HG03575 (cell line): ENCODE data around the gene KRTAP13-2.

Experiments
- ATAC-seq: cut with Tn5 transposase; IDR thresholded peaks from one replicate; pipeline ENCODE4 v1.9.1; 2021; ENCODE audit not compliant: unreplicated experiment, insufficient number of reproducible peaks, low FRiP score; ENCODE audit errors: extremely low read depth

KRTAP13-2 gene

GRCh38 chr21:30332681-30333080 lies 39.4 kb downstream of the KRTAP13-2 start:
- ATAC-seq, result no peak

DNA sequence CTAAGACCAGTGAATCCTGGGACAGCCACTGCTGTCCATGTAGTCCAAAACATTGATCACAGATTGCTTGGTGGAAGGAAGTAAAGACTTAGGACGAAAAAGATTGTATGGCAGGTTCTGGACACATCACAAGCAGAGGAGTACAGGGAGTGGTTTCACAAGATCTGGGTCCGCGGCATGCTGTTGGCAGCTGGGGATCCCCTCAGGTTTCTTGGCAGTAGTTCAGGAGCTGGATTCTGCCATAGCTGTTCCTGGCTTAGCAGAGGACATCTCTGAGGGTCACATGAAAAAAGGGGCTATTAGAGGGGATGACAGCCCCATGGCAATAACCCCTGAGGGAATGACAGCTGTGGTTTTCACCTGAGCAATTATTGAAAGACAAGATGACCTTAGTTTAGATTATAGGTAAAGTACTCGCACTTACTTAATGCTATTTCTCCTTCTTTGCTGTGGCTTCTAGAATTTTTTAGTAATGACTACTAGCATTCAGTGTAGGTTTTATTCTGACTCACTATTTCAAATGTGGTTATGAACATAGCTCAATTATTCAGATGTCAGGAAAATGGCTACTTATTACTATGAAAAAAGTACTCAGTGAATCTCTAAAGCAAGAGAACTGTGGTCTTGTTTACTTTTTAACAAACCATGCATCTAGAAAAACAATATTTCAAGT lies 42.7 kb downstream of the KRTAP13-2 start:
- ATAC-seq, result no peak

DNA sequence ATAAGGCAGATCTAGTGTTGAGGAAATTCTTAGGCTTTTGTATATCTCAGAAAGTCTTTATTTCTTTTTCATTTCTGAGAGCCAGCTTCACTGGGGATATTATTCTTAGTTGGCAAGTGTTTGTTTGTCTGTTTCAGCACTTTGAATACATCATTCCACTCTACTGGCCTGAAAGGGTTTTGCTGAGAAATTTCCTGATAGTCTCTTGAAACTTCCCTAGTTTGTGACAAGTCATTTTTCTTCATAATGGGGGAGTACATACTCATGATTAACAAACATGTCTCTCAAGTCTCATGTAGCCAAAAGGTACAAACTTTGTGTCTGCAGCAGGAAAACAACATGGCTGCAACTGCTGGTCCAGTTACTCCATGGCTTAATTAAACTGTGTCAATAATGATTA lies 45.7 kb downstream of the KRTAP13-2 start:
- ATAC-seq, result no peak
